Measurements from ENCODE around the gene EXD3.
A peak's percentile ranks its signal among the peaks of the same experiment; 100 is the strongest.

The EXD3 gene

GRCh38 chr9:137432687-137433348, 9.9 kb upstream of the EXD3 start:
- DNase-seq (ENCODE audit: low spot score), result no peak

GRCh38 chr9:137431416-137431931, 8.5 kb upstream of the EXD3 start:
- no peak for DNase-seq (ENCODE audit: low spot score)

- DNase-seq (ENCODE audit: low spot score), result no peak
Measured at GRCh38 chr9:137430723-137431415, 7.9 kb upstream of the EXD3 start.

DNA sequence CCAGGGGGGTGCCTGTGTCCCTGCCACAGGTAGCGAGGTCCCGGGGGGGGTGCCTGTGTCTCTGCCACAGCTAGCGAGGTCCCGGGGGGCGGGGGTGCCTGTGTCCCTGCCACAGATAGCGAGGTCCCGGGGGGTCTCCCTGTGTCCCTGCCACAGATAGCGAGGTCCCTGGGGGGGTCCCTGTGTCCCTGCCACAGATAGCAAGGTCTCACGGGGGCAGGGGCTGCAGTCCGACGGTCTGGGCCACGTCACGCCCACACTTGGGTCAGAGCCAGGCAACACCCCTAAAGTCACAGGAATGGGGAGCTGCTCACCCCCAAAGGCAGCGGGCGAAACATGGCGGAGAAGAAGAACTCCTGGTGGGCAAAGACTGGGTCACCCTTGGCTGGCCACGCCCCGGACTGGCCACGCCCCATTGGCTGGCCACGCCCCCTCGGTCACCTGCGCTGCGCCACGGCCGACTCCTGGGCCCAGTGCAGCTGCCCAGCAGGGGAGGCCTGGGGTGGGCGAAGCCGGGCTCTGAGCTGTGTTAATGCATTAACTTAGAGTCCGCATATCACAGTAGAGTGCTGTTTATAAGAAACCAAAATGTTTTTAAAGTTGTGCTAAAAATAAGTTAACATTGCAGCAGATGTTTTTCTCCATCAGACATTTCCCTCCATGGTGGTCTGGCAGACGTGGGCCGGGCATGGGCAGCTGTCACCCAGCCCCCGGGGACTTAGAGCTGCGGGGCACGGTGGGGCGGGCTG, 7.2 kb upstream of the EXD3 start:
- peak; percentile 74 for DNase-seq (ENCODE audit: low spot score)

DNA sequence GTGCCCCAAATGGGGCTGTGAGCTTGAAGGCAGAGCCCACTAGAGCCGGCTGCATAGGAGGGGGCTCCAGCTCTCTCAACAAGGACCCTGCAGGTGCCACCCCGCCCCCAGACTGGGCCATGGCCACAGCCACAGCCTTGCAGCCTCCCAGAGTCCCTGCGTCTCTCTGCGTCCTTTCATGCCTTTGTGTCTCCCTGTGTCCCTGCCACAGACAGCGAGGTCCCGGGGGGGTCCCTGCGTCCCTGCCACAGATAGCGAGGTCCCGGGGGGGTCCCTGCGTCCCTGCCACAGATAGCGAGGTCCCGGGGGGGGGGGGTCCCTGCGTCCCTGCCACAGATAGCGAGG, 6.6 kb upstream of the EXD3 start:
- no peak for DNase-seq (ENCODE audit: low spot score)

DNA sequence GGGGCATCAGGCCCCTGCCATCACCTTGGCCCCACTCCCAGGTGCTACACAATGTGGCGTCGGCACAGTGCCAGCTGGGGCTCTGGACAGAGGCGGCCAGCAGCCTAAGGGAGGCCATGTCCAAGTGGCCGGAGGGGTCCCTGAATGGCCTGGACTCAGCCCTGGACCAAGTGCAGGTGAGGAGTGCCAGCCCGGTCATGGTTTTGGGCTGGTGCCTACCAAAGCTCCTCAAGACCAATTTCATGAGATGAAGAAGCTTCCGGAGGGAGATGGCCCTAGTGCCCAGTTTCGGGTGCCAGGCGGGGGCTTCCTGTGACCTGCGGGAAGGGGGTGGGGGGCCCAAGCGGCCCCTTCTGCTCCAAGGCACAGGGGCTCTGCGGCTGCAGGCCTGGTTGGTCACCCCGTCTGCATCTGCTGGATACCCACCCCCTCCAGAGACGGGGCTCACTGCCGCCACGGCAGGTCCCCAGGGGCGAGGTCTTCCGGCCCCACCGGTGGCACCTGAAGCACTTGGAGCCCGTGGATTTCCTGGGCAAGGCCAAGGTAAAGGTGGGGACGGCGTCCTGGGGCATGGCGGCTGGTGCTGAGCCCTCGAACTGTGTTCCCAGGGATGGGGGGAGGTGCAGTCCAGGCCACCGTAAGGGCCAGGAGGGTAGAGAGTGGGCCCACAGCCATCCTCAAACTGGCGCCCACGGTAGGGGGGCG, 6.0 kb upstream of the EXD3 start:
- DNase-seq (ENCODE audit: low spot score), result no peak

- no peak for DNase-seq (ENCODE audit: low spot score)
Measured at GRCh38 chr9:137428311-137428630, 5.3 kb upstream of the EXD3 start.

- DNase-seq (ENCODE audit: low spot score), result no peak
Measured at GRCh38 chr9:137427454-137428310, 4.7 kb upstream of the EXD3 start.

DNA sequence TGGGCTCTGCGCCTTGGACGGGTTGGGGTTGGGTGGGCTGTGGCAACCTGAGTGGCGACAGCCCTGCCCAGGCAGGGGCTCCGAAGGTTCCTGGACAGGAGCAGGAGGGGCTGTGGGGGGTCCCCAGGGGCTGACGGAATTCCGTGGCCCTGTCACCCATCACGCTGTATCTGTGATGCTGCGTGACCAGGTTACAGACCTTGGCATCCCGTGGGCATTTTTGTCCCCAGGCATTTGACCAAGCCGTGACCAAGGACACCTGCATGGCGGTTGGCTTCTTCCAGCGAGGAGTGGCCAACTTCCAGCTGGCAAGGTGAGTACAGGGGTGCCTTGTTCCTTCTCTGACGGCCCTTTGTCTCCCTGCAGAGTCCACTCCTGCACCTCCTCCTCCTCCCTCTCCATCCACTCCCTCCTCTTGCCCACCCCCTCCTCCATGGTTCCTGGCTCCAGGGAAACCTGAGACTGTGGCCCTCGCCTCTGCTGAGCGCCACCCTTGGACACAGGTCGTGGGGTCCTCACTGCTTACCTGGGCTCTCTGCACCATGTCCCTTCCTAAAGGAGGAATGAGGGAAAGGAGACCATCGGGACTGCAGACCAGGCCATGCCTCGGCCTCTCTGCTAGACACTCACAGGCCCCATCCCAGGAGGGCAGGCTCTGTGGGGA, 3.2 kb upstream of the EXD3 start:
- DNase-seq (ENCODE audit: low spot score), result no peak

GRCh38 chr9:137423514-137424291, 741 bp upstream of the EXD3 start:
- DNase-seq (ENCODE audit: low spot score), result peak; percentile 78

- DNase-seq (ENCODE audit: low spot score), result no peak
Measured at GRCh38 chr9:137421838-137422603, 941 bp downstream of the EXD3 start.

DNA sequence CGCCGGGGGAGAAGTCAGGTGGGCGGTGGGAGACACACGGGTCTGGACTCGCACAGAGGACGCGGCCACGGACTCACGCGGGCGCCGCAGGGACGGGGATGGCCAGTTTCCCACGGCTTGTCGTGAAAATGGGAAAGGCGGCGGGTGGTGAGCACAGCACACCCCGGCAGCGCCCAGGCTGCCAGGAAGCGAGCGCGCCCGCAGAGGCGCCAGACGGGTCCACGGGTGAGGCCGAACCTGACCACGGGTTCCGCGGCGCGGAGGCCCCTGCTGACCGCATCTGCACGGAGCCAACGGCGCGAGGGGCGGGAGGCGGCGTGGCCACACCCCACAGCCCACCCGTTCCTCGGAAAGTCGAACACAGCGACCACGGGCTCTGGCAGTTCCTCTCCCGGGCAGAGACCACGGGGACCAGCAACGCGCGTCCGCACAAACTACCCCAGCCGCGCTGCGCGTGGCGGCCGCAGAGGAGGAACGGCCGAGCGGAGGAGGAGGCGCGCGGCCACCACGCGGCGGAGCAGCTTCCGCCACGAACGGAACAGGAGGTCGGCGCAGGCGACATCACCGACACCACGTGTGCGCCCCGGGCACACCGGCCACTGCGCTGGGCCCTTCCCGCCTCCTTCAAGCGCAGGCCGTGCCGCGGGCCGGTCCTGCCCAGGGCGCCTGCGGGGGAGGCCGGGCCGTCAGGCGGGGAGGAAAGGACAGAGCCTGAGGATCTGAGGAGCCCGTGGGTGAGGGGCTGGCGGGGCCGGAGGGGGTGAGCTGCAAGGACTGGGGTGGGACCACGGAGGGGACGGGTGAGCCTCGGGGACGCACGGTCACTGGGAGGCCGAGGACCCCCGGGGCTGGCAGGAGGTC, 5.6 kb downstream of the EXD3 start:
- DNase-seq (ENCODE audit: low spot score), result no peak

- DNase-seq (ENCODE audit: low spot score), result no peak
Measured at GRCh38 chr9:137416563-137417151, 6.3 kb downstream of the EXD3 start.

DNA sequence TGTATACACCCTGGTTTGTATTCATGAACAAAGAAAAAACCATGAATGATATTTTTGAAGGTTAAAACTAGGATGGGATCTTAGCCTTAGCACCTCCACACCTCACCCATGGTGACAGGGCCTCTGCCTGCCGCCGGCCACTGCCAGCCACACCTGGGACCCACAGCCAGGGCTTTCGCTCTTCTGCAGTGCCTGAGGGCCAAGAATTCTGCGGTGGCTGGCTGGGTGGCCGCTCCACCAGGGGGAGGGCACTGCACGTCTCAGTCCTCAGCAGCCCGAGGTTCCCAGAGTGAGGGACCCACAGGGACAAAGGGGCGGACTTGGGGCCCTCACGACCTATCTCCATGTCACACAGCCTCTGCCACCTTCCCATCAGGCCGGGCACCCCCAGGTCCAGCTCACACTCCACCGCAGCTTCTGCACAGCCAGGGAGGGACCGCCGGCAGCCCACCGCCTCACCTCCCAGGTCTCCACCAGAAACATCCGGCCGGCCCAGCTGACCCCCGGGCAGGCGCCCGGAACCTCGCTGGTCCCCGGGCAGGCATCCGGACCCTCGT, 6.9 kb downstream of the EXD3 start:
- no peak for DNase-seq (ENCODE audit: low spot score)

DNA sequence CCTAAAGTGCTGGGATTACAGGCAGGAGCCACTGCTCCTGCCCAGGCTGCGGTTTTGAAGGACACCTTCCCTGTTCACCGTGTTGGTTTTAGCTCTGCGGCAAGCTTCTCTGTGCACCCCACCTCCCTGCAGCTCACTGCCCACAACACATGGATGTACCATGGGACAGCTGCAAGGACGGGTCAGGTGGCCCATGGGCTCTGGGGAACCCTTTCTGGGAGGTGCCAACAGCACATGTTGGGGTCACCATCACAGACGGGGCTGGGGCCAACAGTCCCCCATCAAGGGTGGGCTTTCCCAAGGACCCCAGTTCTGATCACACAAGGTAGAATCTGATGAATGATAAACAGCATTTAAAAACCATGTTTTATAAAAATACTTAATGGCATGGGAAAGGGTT, 7.5 kb downstream of the EXD3 start:
- DNase-seq (ENCODE audit: low spot score), result no peak

GRCh38 chr9:137412431-137412830, 10.5 kb downstream of the EXD3 start:
- DNase-seq (ENCODE audit: low spot score), result no peak

DNA sequence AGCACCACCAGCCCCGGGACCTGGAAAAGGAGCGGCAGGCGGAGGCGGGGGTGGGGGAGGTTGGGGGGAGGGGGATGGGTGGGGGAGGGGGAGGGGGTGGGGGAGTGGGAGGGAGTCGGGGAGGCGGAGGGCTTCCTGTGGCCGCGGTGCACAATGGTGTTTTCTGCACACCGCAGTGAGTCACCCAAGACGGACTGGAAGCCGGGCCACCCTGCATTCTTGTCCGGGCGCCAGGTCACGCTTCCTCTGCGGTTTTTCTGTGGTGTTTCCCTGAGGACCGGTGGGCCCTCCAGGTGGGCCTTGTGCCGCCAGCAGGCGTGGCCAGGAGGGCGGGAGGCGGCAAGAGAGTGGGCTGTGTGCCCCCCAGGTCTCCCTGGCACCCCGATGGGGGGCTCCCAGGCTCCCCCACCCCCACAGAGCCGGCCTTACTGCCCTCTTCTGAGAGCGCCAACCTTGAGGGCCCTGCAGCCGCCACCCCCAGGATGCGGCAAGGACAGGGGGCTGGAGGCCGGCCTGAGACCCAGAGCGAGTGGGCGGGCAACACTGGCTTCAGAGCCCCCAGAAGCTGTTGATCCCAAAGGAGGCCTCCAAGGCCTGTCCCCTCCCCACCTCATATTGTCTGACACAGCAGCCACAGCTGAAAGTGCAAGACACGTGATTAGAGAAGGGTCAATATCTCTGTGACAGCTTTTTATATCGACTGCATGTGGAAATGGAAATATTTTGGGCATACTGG, 11.1 kb downstream of the EXD3 start:
- peak; percentile 74 for DNase-seq (ENCODE audit: low spot score)
